ENCODE measurements around the gene GLA.

The GLA gene

GRCh38 chrX:101394372-101394771, 13.4 kb downstream of the GLA start:
- H4K20me1 ChIP-seq (ENCODE audit: insufficient read depth, low read length): no peaks in the 10 kb centered on the region
- H3K9me3 ChIP-seq (ENCODE audit: insufficient read depth, low read length): no peaks in the 10 kb centered on the region
- H3K4me3 ChIP-seq (ENCODE audit: low read length): no peak overlapping the region
- peaks cover 30% of the 10 kb centered on the region for H3K36me3 ChIP-seq (replicated peaks; ENCODE audit: low read depth, low read length)
- peaks cover 32% of the 10 kb centered on the region for H3K79me2 ChIP-seq (ENCODE audit: low read length)
- no peak overlapping the region for H3K9ac ChIP-seq (ENCODE audit: low read length)
- TF ChIP-seq CTCF (IDR thresholded peaks at IDR 0.05; ENCODE audit: low read depth, low read length) (no peak), EZH2phosphoT487 (IDR thresholded peaks at IDR 0.05; ENCODE audit: low read depth) (no peak)
- peaks cover 26% of the 10 kb centered on the region for H3K4me1 ChIP-seq (ENCODE audit: low read length)
- no peaks in the 10 kb centered on the region for H3K27me3 ChIP-seq (ENCODE audit: low read depth, low read length)
- H3K27ac ChIP-seq (ENCODE audit: low read length): no peak overlapping the region
- H2AFZ ChIP-seq (ENCODE audit: low read depth, low read length): no peak overlapping the region
- H3K4me2 ChIP-seq (ENCODE audit: low read length): no peak overlapping the region

DNA sequence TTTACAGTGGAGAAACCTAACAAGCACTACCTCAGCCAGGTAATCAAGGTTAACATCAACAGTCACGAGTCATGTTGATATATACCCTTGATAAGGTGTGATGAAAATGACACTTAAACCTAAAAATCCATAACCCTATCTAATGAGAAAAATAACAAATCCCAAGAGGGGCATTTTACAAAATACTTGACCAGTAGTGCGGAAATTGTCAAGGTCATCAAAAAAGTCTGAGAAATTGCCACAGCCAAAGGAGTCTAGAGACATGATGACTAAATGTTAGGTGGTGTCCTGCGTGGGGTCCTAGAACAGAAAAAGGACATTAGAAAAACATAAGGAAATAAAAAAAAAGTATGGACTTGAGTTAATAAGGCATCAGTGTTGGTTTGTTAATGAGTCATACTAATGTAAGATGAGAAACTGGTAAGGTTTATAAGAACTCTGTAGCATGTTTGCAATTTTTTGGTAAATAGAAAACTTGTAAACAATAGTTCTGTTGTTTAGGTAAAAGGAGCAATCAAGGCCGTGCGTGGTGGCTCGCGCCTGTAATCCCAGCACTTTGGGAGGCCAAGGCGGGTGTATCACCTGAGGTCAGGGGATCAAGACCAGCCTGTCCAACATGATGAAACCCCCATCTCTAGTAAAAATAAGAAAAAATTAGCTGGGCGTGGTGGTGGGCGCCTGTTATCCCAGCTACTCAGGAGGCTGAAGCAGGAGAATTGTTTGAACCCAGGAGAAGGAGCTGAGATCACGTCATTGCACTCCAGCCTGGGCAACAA, 14.0 kb downstream of the GLA start:
- peak overlapping the region; percentile 17; the same call in 1 of the 2 replicates for H3K4me2 ChIP-seq (ENCODE audit: low read length)
- H3K79me2 ChIP-seq (ENCODE audit: low read length): peaks cover 32% of the 10 kb centered on the region
- H3K9ac ChIP-seq (ENCODE audit: low read length): no peak overlapping the region
- peak overlapping the region; percentile 8; the same call in 1 of the 2 replicates for H3K27ac ChIP-seq (ENCODE audit: low read length)
- no peak overlapping the region for H2AFZ ChIP-seq (ENCODE audit: low read depth, low read length)
- H3K9me3 ChIP-seq (ENCODE audit: insufficient read depth, low read length): no peaks in the 10 kb centered on the region
- peaks cover 30% of the 10 kb centered on the region for H3K36me3 ChIP-seq (replicated peaks; ENCODE audit: low read depth, low read length)
- peaks cover 26% of the 10 kb centered on the region for H3K4me1 ChIP-seq (ENCODE audit: low read length)
- H4K20me1 ChIP-seq (ENCODE audit: insufficient read depth, low read length): no peaks in the 10 kb centered on the region
- no peak overlapping the region for H3K4me3 ChIP-seq (ENCODE audit: low read length)
- no peaks in the 10 kb centered on the region for H3K27me3 ChIP-seq (ENCODE audit: low read depth, low read length)
- TF ChIP-seq EZH2phosphoT487 (IDR thresholded peaks at IDR 0.05; ENCODE audit: low read depth) (no peak), CTCF (IDR thresholded peaks at IDR 0.05; ENCODE audit: low read depth, low read length) (no peak)

DNA sequence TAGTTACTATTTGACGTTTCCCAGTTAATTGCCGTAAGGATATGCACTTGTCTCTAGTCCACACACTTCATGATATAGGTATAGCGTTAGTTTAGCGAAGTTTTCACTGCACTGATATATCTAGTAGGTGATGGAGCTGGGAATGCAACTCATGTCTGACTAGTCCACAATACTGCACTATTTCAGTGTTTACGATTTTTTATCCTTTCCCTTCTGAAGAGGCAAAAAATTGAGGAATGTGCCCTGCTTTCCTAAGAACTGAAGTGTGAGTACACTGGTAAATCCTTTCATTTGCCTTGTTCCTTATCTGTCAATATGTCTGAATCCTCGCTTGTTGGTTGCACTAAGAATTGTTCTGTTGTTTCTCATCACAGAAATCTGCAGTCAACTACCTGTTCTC, 15.9 kb downstream of the GLA start:
- no peaks in the 10 kb centered on the region for H3K9me3 ChIP-seq (ENCODE audit: insufficient read depth, low read length)
- H3K4me2 ChIP-seq (ENCODE audit: low read length): peak overlapping the region; percentile 78
- TF ChIP-seq CTCF (IDR thresholded peaks at IDR 0.05; ENCODE audit: low read depth, low read length) (no peak), EZH2phosphoT487 (IDR thresholded peaks at IDR 0.05; ENCODE audit: low read depth) (no peak)
- no peaks in the 10 kb centered on the region for H3K27me3 ChIP-seq (ENCODE audit: low read depth, low read length)
- H3K36me3 ChIP-seq (replicated peaks; ENCODE audit: low read depth, low read length): peaks cover 30% of the 10 kb centered on the region
- peak overlapping the region; percentile 94 for H3K4me3 ChIP-seq (ENCODE audit: low read length)
- H2AFZ ChIP-seq (ENCODE audit: low read depth, low read length): no peak overlapping the region
- peak overlapping the region; percentile 75 for H3K27ac ChIP-seq (ENCODE audit: low read length)
- H3K9ac ChIP-seq (ENCODE audit: low read length): peak overlapping the region; percentile 96
- peaks cover 33% of the 10 kb centered on the region for H3K79me2 ChIP-seq (ENCODE audit: low read length)
- H4K20me1 ChIP-seq (ENCODE audit: insufficient read depth, low read length): no peaks in the 10 kb centered on the region
- peaks cover 28% of the 10 kb centered on the region for H3K4me1 ChIP-seq (ENCODE audit: low read length)

GRCh38 chrX:101390664-101391525, 16.8 kb downstream of the GLA start, which contains the start of gene RPL36A:
TSS of gene RPL36A (plus strand) at chrX:101391011. CDS start at chrX:101391044, 33 bp downstream.
- Histone ChIP-seq H3K79me2 (ENCODE audit: low read length) (peaks cover 41% of the 10 kb centered on the region), H4K20me1 (ENCODE audit: insufficient read depth, low read length) (no peaks in the 10 kb centered on the region), H3K9me3 (ENCODE audit: insufficient read depth, low read length) (no peaks in the 10 kb centered on the region), H3K36me3 (replicated peaks; ENCODE audit: low read depth, low read length) (peaks cover 30% of the 10 kb centered on the region), H3K27me3 (ENCODE audit: low read depth, low read length) (no peaks in the 10 kb centered on the region), H2AFZ (ENCODE audit: low read depth, low read length) (peak within 1 kb of the TSS; percentile 92), H3K4me1 (ENCODE audit: low read length) (peaks cover 34% of the 10 kb centered on the region), H3K4me3 (ENCODE audit: low read length) (peak within 1 kb of the TSS; percentile 94), H3K9ac (ENCODE audit: low read length) (peak within 1 kb of the TSS; percentile 96), H3K4me2 (ENCODE audit: low read length) (peak within 1 kb of the TSS; percentile 92), H3K27ac (ENCODE audit: low read length) (peak within 1 kb of the TSS; percentile 75)
- TF ChIP-seq EZH2phosphoT487 (IDR thresholded peaks at IDR 0.05; ENCODE audit: low read depth): no peak
- peak; percentile 63 for TF ChIP-seq CTCF (IDR thresholded peaks at IDR 0.05; ENCODE audit: low read depth, low read length)

Measured in OCI-LY3 (cell line).